Sigmoid colon (tissue), 7 donors: ENCODE data around the gene BST1. TPM values are rescaled to one million over a fixed set of nuclear protein-coding genes. Genes with fewer than 3 reads are reported as not detected.

ENCODE experiments used
- DNase-seq: peaks from one replicate; pipeline ENCODE4 v3.0.0-alpha.2; 2019
- H3K27ac ChIP-seq, 4 donors: fragments of 200-600 bp; sonication (generic); one replicate each; pipeline ENCODE4 v1.5.1; 2016 to 2019; ENCODE audit warnings: mild to moderate bottlenecking in 1 of 4
- H3K27me3 ChIP-seq, 3 donors: fragments of 200-600 bp; sonication (generic); one replicate each; pipeline ENCODE4 v1.5.1; 2019; ENCODE audit warnings: mild to moderate bottlenecking in 1 of 3
- H3K36me3 ChIP-seq, 4 donors: fragments of 200-600 bp; sonication (generic); one replicate each; pipeline ENCODE4 v1.5.1; 2016 to 2019
- H3K4me1 ChIP-seq, 4 donors: fragments of 200-600 bp; sonication (generic); one replicate each; pipeline ENCODE4 v1.5.1; 2017 to 2019
- H3K4me3 ChIP-seq, 4 donors: fragments of 200-600 bp; sonication (generic); one replicate each; pipeline ENCODE4 v1.5.1; 2017 to 2019; ENCODE audit warnings: mild to moderate bottlenecking in 2 of 4, moderate library complexity in 1 of 4
- H3K9me3 ChIP-seq, 4 donors: fragments of 200-600 bp in 3 of 4; sonication (generic) in 3 of 4; one replicate each; pipeline versions ENCODE4 v1.5.1 to v1.6.1; 2013 to 2019
- CTCF ChIP-seq, 4 experiments: fragments of 450-650 bp in 3 of 4; fragments of 200-600 bp in 1 of 4; IDR thresholded peaks; one replicate each; pipeline ENCODE4 v1.5.1; 2016 to 2019; ENCODE audit warnings: antibody characterized with exemption in 4 of 4, mild to moderate bottlenecking in 3 of 4, moderate library complexity in 2 of 4
- EP300 ChIP-seq, 4 donors: sonication (generic); formaldehyde crosslinking; IDR thresholded peaks; one replicate each; pipeline ENCODE4 v1.6.1; 2017; ENCODE audit warnings: antibody characterized with exemption in 4 of 4
- POLR2A ChIP-seq, 2 donors: fragments of 450-650 bp; IDR thresholded peaks; one replicate each; pipeline ENCODE4 v1.6.1; 2016; ENCODE audit warnings: antibody characterized with exemption in 2 of 2, mild to moderate bottlenecking in 2 of 2, moderate library complexity in 2 of 2
- POLR2AphosphoS5 ChIP-seq, 4 donors: sonication (generic); formaldehyde crosslinking; IDR thresholded peaks; one replicate each; pipeline ENCODE4 v1.6.1; 2017; ENCODE audit warnings: antibody characterized with exemption in 4 of 4
- WGBS, 2 donors: extraction: QIAGEN DNeasy Blood & Tissue Kit; methylation state at CpG; one replicate each; pipeline ENCODE4 v1.1.7; 2013; 5-methylcytosine and 5-hydroxymethylcytosine counted together
- intact Hi-C: fragments of 100-400 bp; cut with DNase I; formaldehyde crosslinking; loops from one replicate; pipeline ENCODE4 v1.15.1; 2023
- polyA plus RNA-seq, 3 donors: library from polyadenylated mRNA; stranded (reverse); fragments of 200-250 nt; gene quantifications; one replicate each; pipeline ENCODE4 v1.2.3, GENCODE V29; 2013
- total RNA-seq, 4 donors: library from RNA; depleted of rRNA; stranded (reverse); fragments of >200 nt; gene quantifications; one replicate each; pipeline ENCODE4 v1.1.0, GENCODE V29; 2016
- donor health status: healthy with polysubstance abuse.
- donor health status: Bipolar disorder and iron deficiency.
- donor health status: healthy.

The BST1 gene
- total and polyA plus RNA-seq, 7 donors: 4.8 to 11.8 (median 5.4) TPM

GRCh38 chr4:15688051-15688450 lies 14.8 kb upstream of the BST1 start:
- DNase-seq: no peak
- Histone ChIP-seq H3K27ac (no peak overlapping the region), H3K4me3 (no peak overlapping the region), H3K27me3 (no peaks in the 10 kb centered on the region), H3K9me3 (no peaks in the 10 kb centered on the region), H3K36me3 (peaks cover 0 to 39% (median 3%) of the 10 kb centered on the region in 4 donors), H3K4me1 (peaks cover 0 to 27% (median 14%) of the 10 kb centered on the region in 4 donors)
- intact Hi-C loops: no loop called here
- 87 to 90% methylated on average over 5 of the region's 5 CpGs for WGBS, 2 donors
- TF ChIP-seq CTCF (IDR thresholded peaks at IDR 0.05) (no peak), POLR2A (IDR thresholded peaks at IDR 0.05) (no peak), EP300 (IDR thresholded peaks at IDR 0.05) (no peak), POLR2AphosphoS5 (IDR thresholded peaks at IDR 0.05) (no peak)

GRCh38 chr4:15689540-15689939 lies 13.3 kb upstream of the BST1 start:
- Histone ChIP-seq H3K9me3 (no peaks in the 10 kb centered on the region), H3K27me3 (no peaks in the 10 kb centered on the region), H3K4me3 (no peak overlapping the region), H3K36me3 (peaks cover 0 to 37% (median 3%) of the 10 kb centered on the region in 4 donors), H3K4me1 (peaks cover 0 to 14% (median 7%) of the 10 kb centered on the region in 4 donors), H3K27ac (peak overlapping the region in 1 of 4 donors; percentile 15)
- WGBS, 2 donors: 85 to 93% methylated on average over 2 of the region's 2 CpGs
- DNase-seq: no peak
- TF ChIP-seq POLR2A (IDR thresholded peaks at IDR 0.05): no peak
- TF ChIP-seq POLR2AphosphoS5 (IDR thresholded peaks at IDR 0.05): no peak
- no peak for TF ChIP-seq EP300 (IDR thresholded peaks at IDR 0.05)
- no peak for TF ChIP-seq CTCF (IDR thresholded peaks at IDR 0.05)
- intact Hi-C loops: no loop called here

- 85 to 90% methylated on average over 7 of the region's 7 CpGs for WGBS, 2 donors
- Histone ChIP-seq H3K36me3 (peaks cover 0 to 30% (median 3%) of the 10 kb centered on the region in 4 donors), H3K27me3 (no peaks in the 10 kb centered on the region), H3K27ac (peak overlapping the region in 1 of 4 donors; percentile 15), H3K4me3 (no peak overlapping the region), H3K9me3 (no peaks in the 10 kb centered on the region), H3K4me1 (peaks cover 0 to 14% (median 7%) of the 10 kb centered on the region in 4 donors)
- DNase-seq: no peak
- intact Hi-C loops: no loop called here
- TF ChIP-seq POLR2A (IDR thresholded peaks at IDR 0.05) (no peak), EP300 (IDR thresholded peaks at IDR 0.05) (no peak), CTCF (IDR thresholded peaks at IDR 0.05) (no peak), POLR2AphosphoS5 (IDR thresholded peaks at IDR 0.05) (no peak)
Observed at GRCh38 chr4:15690020-15690809, 12.7 kb upstream of the BST1 start.

GRCh38 chr4:15691346-15692135 lies 11.3 kb upstream of the BST1 start:
- no peaks in the 10 kb centered on the region for H3K9me3 ChIP-seq
- peaks cover 0 to 14% (median 7%) of the 10 kb centered on the region in 4 donors for H3K4me1 ChIP-seq
- intact Hi-C loops: no loop called here
- H3K4me3 ChIP-seq: no peak overlapping the region
- H3K27ac ChIP-seq: peak overlapping the region in 2 of 4 donors; percentile 29 to 31
- TF ChIP-seq POLR2A (IDR thresholded peaks at IDR 0.05): no peak
- TF ChIP-seq CTCF (IDR thresholded peaks at IDR 0.05): no peak
- peaks cover 0 to 23% (median 2%) of the 10 kb centered on the region in 4 donors for H3K36me3 ChIP-seq
- no peaks in the 10 kb centered on the region for H3K27me3 ChIP-seq
- no peak for DNase-seq
- WGBS, 2 donors: 48 to 72% methylated on average over 3 of the region's 3 CpGs
